ENCODE data around the gene PSME1.

DNA sequence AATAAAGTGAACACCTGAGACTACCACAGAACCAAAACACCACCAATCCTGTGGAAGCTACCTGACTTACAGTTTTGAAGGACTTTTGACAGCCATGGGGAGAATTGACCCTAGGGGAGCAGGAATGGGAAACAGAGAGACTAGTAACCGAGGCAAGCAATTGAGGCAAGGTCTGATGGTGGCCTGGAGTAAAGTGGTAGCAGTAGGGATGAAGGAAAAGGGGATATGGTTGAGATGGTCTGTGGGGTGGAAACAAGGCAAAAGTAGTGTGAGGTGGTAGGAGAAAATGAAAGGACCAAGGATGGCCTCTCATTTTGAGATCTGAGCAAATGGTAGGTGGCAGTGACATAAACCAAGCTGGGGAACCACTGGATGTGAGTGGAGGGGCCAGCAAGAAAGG, 20.8 kb downstream of the PSME1 start:
- TF ChIP-seq GABPA (IDR thresholded peaks at IDR 0.05; ENCODE audit: low read depth): no peak
- TF ChIP-seq, protein P1, sequence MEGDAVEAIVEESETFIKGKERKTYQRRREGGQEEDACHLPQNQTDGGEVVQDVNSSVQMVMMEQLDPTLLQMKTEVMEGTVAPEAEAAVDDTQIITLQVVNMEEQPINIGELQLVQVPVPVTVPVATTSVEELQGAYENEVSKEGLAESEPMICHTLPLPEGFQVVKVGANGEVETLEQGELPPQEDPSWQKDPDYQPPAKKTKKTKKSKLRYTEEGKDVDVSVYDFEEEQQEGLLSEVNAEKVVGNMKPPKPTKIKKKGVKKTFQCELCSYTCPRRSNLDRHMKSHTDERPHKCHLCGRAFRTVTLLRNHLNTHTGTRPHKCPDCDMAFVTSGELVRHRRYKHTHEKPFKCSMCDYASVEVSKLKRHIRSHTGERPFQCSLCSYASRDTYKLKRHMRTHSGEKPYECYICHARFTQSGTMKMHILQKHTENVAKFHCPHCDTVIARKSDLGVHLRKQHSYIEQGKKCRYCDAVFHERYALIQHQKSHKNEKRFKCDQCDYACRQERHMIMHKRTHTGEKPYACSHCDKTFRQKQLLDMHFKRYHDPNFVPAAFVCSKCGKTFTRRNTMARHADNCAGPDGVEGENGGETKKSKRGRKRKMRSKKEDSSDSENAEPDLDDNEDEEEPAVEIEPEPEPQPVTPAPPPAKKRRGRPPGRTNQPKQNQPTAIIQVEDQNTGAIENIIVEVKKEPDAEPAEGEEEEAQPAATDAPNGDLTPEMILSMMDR (IDR thresholded peaks at IDR 0.05; ENCODE audit: insufficient read depth, low read length): no peak
- TF ChIP-seq POLR2AphosphoS5 (IDR thresholded peaks at IDR 0.05; ENCODE audit: low read depth): no peak
- TF ChIP-seq, protein P2, sequence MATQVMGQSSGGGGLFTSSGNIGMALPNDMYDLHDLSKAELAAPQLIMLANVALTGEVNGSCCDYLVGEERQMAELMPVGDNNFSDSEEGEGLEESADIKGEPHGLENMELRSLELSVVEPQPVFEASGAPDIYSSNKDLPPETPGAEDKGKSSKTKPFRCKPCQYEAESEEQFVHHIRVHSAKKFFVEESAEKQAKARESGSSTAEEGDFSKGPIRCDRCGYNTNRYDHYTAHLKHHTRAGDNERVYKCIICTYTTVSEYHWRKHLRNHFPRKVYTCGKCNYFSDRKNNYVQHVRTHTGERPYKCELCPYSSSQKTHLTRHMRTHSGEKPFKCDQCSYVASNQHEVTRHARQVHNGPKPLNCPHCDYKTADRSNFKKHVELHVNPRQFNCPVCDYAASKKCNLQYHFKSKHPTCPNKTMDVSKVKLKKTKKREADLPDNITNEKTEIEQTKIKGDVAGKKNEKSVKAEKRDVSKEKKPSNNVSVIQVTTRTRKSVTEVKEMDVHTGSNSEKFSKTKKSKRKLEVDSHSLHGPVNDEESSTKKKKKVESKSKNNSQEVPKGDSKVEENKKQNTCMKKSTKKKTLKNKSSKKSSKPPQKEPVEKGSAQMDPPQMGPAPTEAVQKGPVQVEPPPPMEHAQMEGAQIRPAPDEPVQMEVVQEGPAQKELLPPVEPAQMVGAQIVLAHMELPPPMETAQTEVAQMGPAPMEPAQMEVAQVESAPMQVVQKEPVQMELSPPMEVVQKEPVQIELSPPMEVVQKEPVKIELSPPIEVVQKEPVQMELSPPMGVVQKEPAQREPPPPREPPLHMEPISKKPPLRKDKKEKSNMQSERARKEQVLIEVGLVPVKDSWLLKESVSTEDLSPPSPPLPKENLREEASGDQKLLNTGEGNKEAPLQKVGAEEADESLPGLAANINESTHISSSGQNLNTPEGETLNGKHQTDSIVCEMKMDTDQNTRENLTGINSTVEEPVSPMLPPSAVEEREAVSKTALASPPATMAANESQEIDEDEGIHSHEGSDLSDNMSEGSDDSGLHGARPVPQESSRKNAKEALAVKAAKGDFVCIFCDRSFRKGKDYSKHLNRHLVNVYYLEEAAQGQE (IDR thresholded peaks at IDR 0.05; ENCODE audit: insufficient replicate concordance, low read depth): no peak
- no peak for TF ChIP-seq SPI1 (IDR thresholded peaks at IDR 0.05; ENCODE audit: borderline replicate concordance, low read depth)
